Keratinocyte (primary cell): Measurements from ENCODE around the gene GNG14. TPM values are rescaled to one million over a fixed set of nuclear protein-coding genes. Genes with fewer than 3 reads are reported as not detected.

Source experiments
- DNase-seq: peaks from one replicate; pipeline ENCODE4 v3.0.0-alpha.2; 2011; ENCODE audit warnings: low read depth, missing footprints, low spot score
- FAIRE-seq: peaks from 2 replicates; lab custom pipeline; 2011; peaks lifted over from hg19 to GRCh38; lab: Jason Lieb, UNC
- H2AFZ ChIP-seq: 2 replicates; pipeline ENCODE4 v1.6.0; 2012; ENCODE audit warnings: low read length, control low read depth, inconsistent platforms; ENCODE audit not compliant: control insufficient read depth
- H3K27ac ChIP-seq: 2 replicates; pipeline ENCODE4 v1.5.1; 2011; ENCODE audit warnings: low read length; ENCODE audit not compliant: control insufficient read depth, insufficient read depth
- H3K27me3 ChIP-seq: 3 replicates; pipeline ENCODE4 v1.6.0; 2011; ENCODE audit warnings: low read length; ENCODE audit not compliant: control insufficient read depth, insufficient read depth; ENCODE audit errors: extremely low read depth
- H3K36me3 ChIP-seq, 2 experiments: 2 replicates in 1 of 2; 3 replicates in 1 of 2; pipeline ENCODE4 v1.5.1; 2011; ENCODE audit warnings: low read length in 2 of 2, mild to moderate bottlenecking in 1 of 2; ENCODE audit not compliant: control insufficient read depth in 2 of 2, insufficient read depth in 2 of 2; ENCODE audit errors: extremely low read depth in 1 of 2
- H3K4me1 ChIP-seq: 3 replicates; pipeline ENCODE4 v1.5.1; 2011; ENCODE audit warnings: low read length; ENCODE audit not compliant: control insufficient read depth, insufficient read depth; ENCODE audit errors: extremely low read depth
- H3K4me2 ChIP-seq: 3 replicates; pipeline ENCODE4 v1.6.0; 2011; ENCODE audit warnings: low read depth, low read length; ENCODE audit not compliant: control insufficient read depth, insufficient read depth; ENCODE audit errors: extremely low read depth
- H3K4me3 ChIP-seq, 3 experiments: fragments of 200-600 bp in 1 of 3; sonication (generic) in 1 of 3; 2 replicates in 2 of 3; 3 replicates in 1 of 3; pipeline ENCODE4 v1.5.1; 2011 to 2016; ENCODE audit warnings: low read length in 3 of 3, mild to moderate bottlenecking in 3 of 3, control low read depth in 2 of 3, inconsistent platforms in 1 of 3, low read depth in 1 of 3, mixed read lengths in 1 of 3, mixed run types in 1 of 3, moderate library complexity in 1 of 3; ENCODE audit not compliant: control insufficient read depth in 2 of 3, insufficient read depth in 2 of 3; ENCODE audit errors: extremely low read depth in 1 of 3
- H3K79me2 ChIP-seq: 2 replicates; pipeline ENCODE4 v1.6.0; 2012; ENCODE audit warnings: low read length; ENCODE audit not compliant: control insufficient read depth, insufficient read depth
- H3K9ac ChIP-seq: 3 replicates; pipeline ENCODE4 v1.6.0; 2011; ENCODE audit warnings: low read length; ENCODE audit not compliant: control insufficient read depth, insufficient read depth; ENCODE audit errors: extremely low read depth
- H3K9me1 ChIP-seq: 3 replicates; pipeline ENCODE4 v1.6.0; 2011; ENCODE audit warnings: low read length; ENCODE audit not compliant: control insufficient read depth, insufficient read depth; ENCODE audit errors: extremely low read depth
- H3K9me3 ChIP-seq: 2 replicates; pipeline ENCODE4 v1.5.1; 2012; ENCODE audit warnings: low read depth, low read length; ENCODE audit not compliant: control insufficient read depth
- H4K20me1 ChIP-seq: 3 replicates; pipeline ENCODE4 v1.6.0; 2011; ENCODE audit warnings: low read length; ENCODE audit not compliant: control insufficient read depth, insufficient read depth; ENCODE audit errors: extremely low read depth
- CTCF ChIP-seq, 3 experiments: IDR thresholded peaks in 1 of 3; conservative IDR thresholded peaks in 1 of 3; optimal IDR thresholded peaks in 1 of 3; 2 replicates in 2 of 3; 3 replicates in 1 of 3; pipeline versions ENCODE3 to v1.5.1; 2011; ENCODE audit warnings: low read length in 3 of 3, mild to moderate bottlenecking in 3 of 3, moderate library complexity in 2 of 3, control low read depth in 1 of 3, inconsistent platforms in 1 of 3; ENCODE audit not compliant: insufficient read depth in 2 of 3; ENCODE audit errors: extremely low read depth in 1 of 3
- EZH2 ChIP-seq: IDR thresholded peaks from one replicate; pipeline ENCODE4 v1.6.1; 2012; ENCODE audit warnings: inconsistent platforms, mild to moderate bottlenecking, low read length, moderate library complexity
- dilution Hi-C: fragments of 300-500 bp; cut with MboI; formaldehyde crosslinking; loops from one replicate; pipeline ENCODE4 v1.7.0; 2020; ENCODE audit warnings: low sequenced_read_pairs; ENCODE audit not compliant: extremely low pct_ligation_motif_present
- polyA plus RNA-seq, 5 experiments: library from polyadenylated mRNA; depleted of rRNA in 3 of 5; stranded (reverse) in 3 of 5; stranded (forward) in 1 of 5; unstranded in 1 of 5; fragments of >200 nt; gene quantifications; 1 replicate in 1 of 5; 2 replicates in 3 of 5; 3 replicates in 1 of 5; pipeline versions ENCODE4 v1.2.1 to v1.2.3, GENCODE V29; 2011 to 2012; ENCODE audit warnings: missing spikeins in 2 of 5, low read depth in 1 of 5, low replicate concordance in 1 of 5

The GNG14 gene
- polyA plus RNA-seq, 1 donor (not counting 4 experiments of a cell fraction or from before 2014, with no cell fraction given): not detected

GRCh38 chr19:12652219-12652618 is 35.6 kb upstream of the GNG14 start:
- TF ChIP-seq EZH2 (no peak), CTCF (optimal IDR thresholded peaks at IDR 0.05 in 1 of 3, IDR thresholded peaks at IDR 0.05 in 1 of 3, conservative IDR thresholded peaks at IDR 0.05 in 1 of 3; ENCODE audit: extremely low read depth in 1 of 3, insufficient read depth in 2 of 3, low read length in 3 of 3) (no peak)
- H3K9me3 ChIP-seq: no peaks in the 10 kb centered on the region
- H3K27me3 ChIP-seq: no peaks in the 10 kb centered on the region
- no peak overlapping the region for H3K4me2 ChIP-seq
- no peak overlapping the region for H3K9ac ChIP-seq
- H3K36me3 ChIP-seq: peaks cover 10 to 14% of the 10 kb centered on the region in 2 experiments
- H3K4me3 ChIP-seq: no peak overlapping the region
- no peaks in the 10 kb centered on the region for H4K20me1 ChIP-seq
- DNase-seq: no peak
- no peaks in the 10 kb centered on the region for H3K79me2 ChIP-seq
- H3K9me1 ChIP-seq: no peaks in the 10 kb centered on the region
- dilution Hi-C loops: no loop called here
- H3K27ac ChIP-seq: no peak overlapping the region
- no peak for FAIRE-seq
- no peaks in the 10 kb centered on the region for H3K4me1 ChIP-seq
- no peak overlapping the region for H2AFZ ChIP-seq

- FAIRE-seq (no peak), DNase-seq (no peak)
- TF ChIP-seq CTCF (optimal IDR thresholded peaks at IDR 0.05 in 1 of 3, IDR thresholded peaks at IDR 0.05 in 1 of 3, conservative IDR thresholded peaks at IDR 0.05 in 1 of 3; ENCODE audit: extremely low read depth in 1 of 3, insufficient read depth in 2 of 3, low read length in 3 of 3): no peak
- Histone ChIP-seq H3K27ac (no peak overlapping the region), H3K9me3 (no peaks in the 10 kb centered on the region), H3K9ac (no peak overlapping the region), H3K27me3 (no peaks in the 10 kb centered on the region), H3K36me3 (peaks cover 10 to 19% of the 10 kb centered on the region in 2 experiments), H3K79me2 (no peaks in the 10 kb centered on the region), H4K20me1 (no peaks in the 10 kb centered on the region), H3K9me1 (no peaks in the 10 kb centered on the region), H3K4me2 (no peak overlapping the region), H3K4me3 (no peak overlapping the region), H2AFZ (no peak overlapping the region), H3K4me1 (no peaks in the 10 kb centered on the region)
- dilution Hi-C loops: no loop called here
These were observed 32.3 kb upstream of the GNG14 start for GRCh38 chr19:12655546-12655945.
